Measurements from ENCODE around the gene TENM3. TPM values are rescaled to one million over a fixed set of nuclear protein-coding genes. Genes with fewer than 3 reads are reported as not detected.

TENM3 gene
- total RNA-seq, 1 experiment from 2014 or later, result 0.87 TPM

DNA sequence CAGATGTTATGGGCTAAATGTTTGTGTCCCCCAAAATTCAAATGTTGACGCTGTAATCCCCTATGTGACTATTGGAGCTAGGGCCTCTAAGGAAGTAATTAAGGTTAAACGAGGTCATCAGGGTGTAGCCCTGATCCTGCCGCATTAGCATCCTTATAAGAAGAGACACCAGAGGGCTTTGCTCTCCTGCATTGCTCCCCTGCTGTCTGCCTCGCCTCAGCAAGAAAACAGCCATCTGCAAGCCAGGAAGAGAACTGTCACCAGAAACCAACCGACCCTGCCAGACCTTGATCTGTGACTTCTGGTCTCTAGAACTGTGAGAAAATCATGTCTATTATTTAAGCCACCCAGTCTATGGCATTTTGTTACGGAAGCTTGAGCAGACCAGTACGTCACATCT lies 342.1 kb downstream of the TENM3 start:
- CTCF ChIA-PET, result no interaction called here
- ATAC-seq, result no peak
- POLR2A ChIA-PET (ENCODE audit: unreplicated experiment), result interaction anchor here (0.5 kb wide), 1 partner anchor 129 kb away, joined by 19 read pairs; no protein-coding TSS in a partner anchor
- intact Hi-C loops (cut with micrococcal nuclease), result no loop called here
- Histone ChIP-seq H3K27me3 (ENCODE audit: low read length) (no peaks in the 10 kb centered on the region), H2AFZ (ENCODE audit: low read length) (no peak overlapping the region), H3K4me2 (ENCODE audit: low read length) (no peak overlapping the region), H3K9me2 (replicated peaks; ENCODE audit: low read length) (no peaks in the 10 kb centered on the region), H3K27ac (ENCODE audit: low read length) (no peak overlapping the region), H3F3A (ENCODE audit: low read length, unreplicated experiment) (no peaks in the 10 kb centered on the region), H3K36me3 (ENCODE audit: low read depth, low read length) (no peaks in the 10 kb centered on the region), H3K9me3 (ENCODE audit: low read length) (no peaks in the 10 kb centered on the region), H4K20me1 (ENCODE audit: low read length) (no peaks in the 10 kb centered on the region), H3K9ac (ENCODE audit: low read length) (no peak overlapping the region), H3K4me3 (ENCODE audit: low read length) (no peak overlapping the region), H3K4me1 (ENCODE audit: insufficient read depth, low read length) (no peaks in the 10 kb centered on the region), H3K79me2 (ENCODE audit: low read length) (no peaks in the 10 kb centered on the region)
- TF ChIP-seq EZH2phosphoT487 (IDR thresholded peaks at IDR 0.05; ENCODE audit: borderline replicate concordance, low read length), result no peak
- TF ChIP-seq, protein P1, sequence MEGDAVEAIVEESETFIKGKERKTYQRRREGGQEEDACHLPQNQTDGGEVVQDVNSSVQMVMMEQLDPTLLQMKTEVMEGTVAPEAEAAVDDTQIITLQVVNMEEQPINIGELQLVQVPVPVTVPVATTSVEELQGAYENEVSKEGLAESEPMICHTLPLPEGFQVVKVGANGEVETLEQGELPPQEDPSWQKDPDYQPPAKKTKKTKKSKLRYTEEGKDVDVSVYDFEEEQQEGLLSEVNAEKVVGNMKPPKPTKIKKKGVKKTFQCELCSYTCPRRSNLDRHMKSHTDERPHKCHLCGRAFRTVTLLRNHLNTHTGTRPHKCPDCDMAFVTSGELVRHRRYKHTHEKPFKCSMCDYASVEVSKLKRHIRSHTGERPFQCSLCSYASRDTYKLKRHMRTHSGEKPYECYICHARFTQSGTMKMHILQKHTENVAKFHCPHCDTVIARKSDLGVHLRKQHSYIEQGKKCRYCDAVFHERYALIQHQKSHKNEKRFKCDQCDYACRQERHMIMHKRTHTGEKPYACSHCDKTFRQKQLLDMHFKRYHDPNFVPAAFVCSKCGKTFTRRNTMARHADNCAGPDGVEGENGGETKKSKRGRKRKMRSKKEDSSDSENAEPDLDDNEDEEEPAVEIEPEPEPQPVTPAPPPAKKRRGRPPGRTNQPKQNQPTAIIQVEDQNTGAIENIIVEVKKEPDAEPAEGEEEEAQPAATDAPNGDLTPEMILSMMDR (conservative IDR thresholded peaks at IDR 0.05; ENCODE audit: low read depth, low read length), result no peak
- no peak for TF ChIP-seq EZH2 (IDR thresholded peaks at IDR 0.05; ENCODE audit: low read length, unreplicated experiment)
- no TSS peak for BruUV-seq (replicated peaks)
- no peak for DNase-seq

DNA sequence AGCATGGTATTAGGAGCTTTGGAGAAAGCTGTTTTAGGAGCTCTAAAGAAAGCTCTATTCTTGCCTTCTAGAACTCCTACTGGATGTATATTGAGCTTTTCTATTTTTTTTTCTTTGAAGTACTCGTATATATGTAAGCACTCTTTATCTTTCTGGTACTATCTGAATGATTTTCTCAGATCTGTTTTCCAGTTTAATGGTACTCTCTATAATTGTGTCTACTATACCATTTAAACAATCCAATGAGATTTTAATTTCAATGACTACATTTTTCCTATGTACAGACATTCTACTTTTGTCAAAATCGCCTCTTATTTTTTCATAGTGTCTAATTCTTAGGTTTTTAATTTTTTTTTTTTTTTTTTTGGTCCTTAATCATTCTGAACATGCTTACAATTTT lies 345.9 kb downstream of the TENM3 start:
- H2AFZ ChIP-seq (ENCODE audit: low read length), result no peak overlapping the region
- BruUV-seq (replicated peaks), result no TSS peak
- DNase-seq, result no peak
- H3K9me3 ChIP-seq (ENCODE audit: low read length), result no peaks in the 10 kb centered on the region
- ChIA-PET CTCF (no interaction called here), POLR2A (ENCODE audit: unreplicated experiment) (no interaction called here)
- no peak overlapping the region for H3K4me3 ChIP-seq (ENCODE audit: low read length)
- no peaks in the 10 kb centered on the region for H4K20me1 ChIP-seq (ENCODE audit: low read length)
- H3K4me1 ChIP-seq (ENCODE audit: insufficient read depth, low read length), result no peaks in the 10 kb centered on the region
- no peaks in the 10 kb centered on the region for H3K27me3 ChIP-seq (ENCODE audit: low read length)
- no peaks in the 10 kb centered on the region for H3K79me2 ChIP-seq (ENCODE audit: low read length)
- no peaks in the 10 kb centered on the region for H3F3A ChIP-seq (ENCODE audit: low read length, unreplicated experiment)
- no peaks in the 10 kb centered on the region for H3K9me2 ChIP-seq (replicated peaks; ENCODE audit: low read length)
- no peak for TF ChIP-seq EZH2 (IDR thresholded peaks at IDR 0.05; ENCODE audit: low read length, unreplicated experiment)
- TF ChIP-seq EZH2phosphoT487 (IDR thresholded peaks at IDR 0.05; ENCODE audit: borderline replicate concordance, low read length), result no peak
- TF ChIP-seq, protein P1 (conservative IDR thresholded peaks at IDR 0.05; ENCODE audit: low read depth, low read length), result no peak
- no peak overlapping the region for H3K9ac ChIP-seq (ENCODE audit: low read length)
- intact Hi-C loops (cut with micrococcal nuclease), result no loop called here
- no peak overlapping the region for H3K4me2 ChIP-seq (ENCODE audit: low read length)
- H3K36me3 ChIP-seq (ENCODE audit: low read depth, low read length), result no peaks in the 10 kb centered on the region
- H3K27ac ChIP-seq (ENCODE audit: low read length), result no peak overlapping the region
- ATAC-seq, result no peak

DNA sequence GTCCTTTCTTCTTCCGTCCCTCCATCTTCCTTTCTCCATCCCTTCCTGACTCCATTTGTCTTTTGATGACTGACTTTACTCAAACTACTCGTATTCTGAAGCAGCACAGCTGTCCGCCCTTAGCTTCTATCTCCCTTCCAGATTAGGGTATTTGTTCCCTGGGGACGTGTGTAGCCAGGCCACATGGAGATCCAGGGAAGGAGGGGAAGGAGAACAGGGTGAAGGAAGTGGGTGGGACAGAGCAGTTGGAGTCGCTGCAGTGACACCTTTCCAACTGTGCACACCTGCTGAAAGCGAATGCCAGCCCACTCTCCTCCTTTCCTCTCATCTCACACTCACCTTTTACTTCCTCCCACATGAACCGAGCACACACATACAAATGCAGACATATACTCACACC lies 350.2 kb downstream of the TENM3 start:
- no peak for TF ChIP-seq EZH2phosphoT487 (IDR thresholded peaks at IDR 0.05; ENCODE audit: borderline replicate concordance, low read length)
- TF ChIP-seq, protein P1 (conservative IDR thresholded peaks at IDR 0.05; ENCODE audit: low read depth, low read length), result no peak
- TF ChIP-seq EZH2 (IDR thresholded peaks at IDR 0.05; ENCODE audit: low read length, unreplicated experiment), result no peak
- no peak overlapping the region for H3K4me3 ChIP-seq (ENCODE audit: low read length)
- H3K9me3 ChIP-seq (ENCODE audit: low read length), result no peaks in the 10 kb centered on the region
- ChIA-PET CTCF (interaction anchor here (0.6 kb wide), 1 partner anchor 1454 kb away, joined by 5 read pairs; no protein-coding TSS in a partner anchor), POLR2A (ENCODE audit: unreplicated experiment) (no interaction called here)
- H3K9ac ChIP-seq (ENCODE audit: low read length), result no peak overlapping the region
- no peaks in the 10 kb centered on the region for H3K27me3 ChIP-seq (ENCODE audit: low read length)
- H3K4me1 ChIP-seq (ENCODE audit: insufficient read depth, low read length), result no peaks in the 10 kb centered on the region
- H4K20me1 ChIP-seq (ENCODE audit: low read length), result no peaks in the 10 kb centered on the region
- H3K36me3 ChIP-seq (ENCODE audit: low read depth, low read length), result no peaks in the 10 kb centered on the region
- ATAC-seq, result no peak
- DNase-seq, result no peak
- no peaks in the 10 kb centered on the region for H3K79me2 ChIP-seq (ENCODE audit: low read length)
- no peak overlapping the region for H3K4me2 ChIP-seq (ENCODE audit: low read length)
- H3K9me2 ChIP-seq (replicated peaks; ENCODE audit: low read length), result no peaks in the 10 kb centered on the region
- H3K27ac ChIP-seq (ENCODE audit: low read length), result no peak overlapping the region
- H2AFZ ChIP-seq (ENCODE audit: low read length), result no peak overlapping the region
- no TSS peak for BruUV-seq (replicated peaks)
- intact Hi-C loops (cut with micrococcal nuclease), result no loop called here
- no peaks in the 10 kb centered on the region for H3F3A ChIP-seq (ENCODE audit: low read length, unreplicated experiment)
